Ovary (tissue), 9 donors: ENCODE results near the gene CDKL5. TPM values are rescaled to one million over a fixed set of nuclear protein-coding genes. Genes with fewer than 3 reads are reported as not detected.

Experiments
- DNase-seq, 5 donors: peaks; one replicate each; pipeline ENCODE4 v3.0.0-alpha.2; 2019 to 2020
- H3K27ac ChIP-seq, 2 donors: fragments of 200-600 bp; one replicate each; pipeline versions ENCODE4 v1.5.1 to v1.8.0; 2019 to 2022
- H3K27me3 ChIP-seq: fragments of 200-600 bp; one replicate; pipeline ENCODE4 v1.8.0; 2022
- H3K36me3 ChIP-seq: fragments of 200-600 bp; sonication (generic); one replicate; pipeline ENCODE4 v1.5.1; 2019
- H3K4me1 ChIP-seq: one replicate; pipeline ENCODE4 v1.8.1; 2013; ENCODE audit warnings: mild to moderate bottlenecking, moderate library complexity; ENCODE audit not compliant: insufficient read depth
- H3K4me3 ChIP-seq: fragments of 200-600 bp; sonication (generic); one replicate; pipeline ENCODE4 v1.5.1; 2017
- H3K9me3 ChIP-seq, 2 donors: fragments of 200-600 bp in 1 of 2; sonication (generic) in 1 of 2; one replicate each; pipeline versions ENCODE4 v1.5.1 to v1.8.1; 2013 to 2019; ENCODE audit warnings: mild to moderate bottlenecking in 1 of 2, moderate library complexity in 1 of 2
- EP300 ChIP-seq: sonication (generic); formaldehyde crosslinking; IDR thresholded peaks from one replicate; pipeline ENCODE4 v1.6.1; 2017; ENCODE audit warnings: antibody characterized with exemption
- POLR2A ChIP-seq: fragments of 450-650 bp; IDR thresholded peaks from one replicate; pipeline ENCODE4 v1.6.1; 2017; ENCODE audit warnings: antibody characterized with exemption, mild to moderate bottlenecking, moderate library complexity
- WGBS, 3 donors: extraction: QIAGEN DNeasy Blood & Tissue Kit in 1 of 3; methylation state at CpG; one replicate each; pipeline versions ENCODE4 v1.1.5 to v1.1.7; 2013 to 2017; 5-methylcytosine and 5-hydroxymethylcytosine counted together
- intact Hi-C, 4 donors: fragments of 100-400 bp; cut with DNase I; formaldehyde crosslinking; loops; one replicate each; pipeline versions ENCODE4 v1.11.0 to v1.15.1; 2022 to 2023
- polyA plus RNA-seq, 2 donors: library from polyadenylated mRNA; stranded (reverse); fragments of 200-250 nt in 1 of 2; fragments of 350-450 nt in 1 of 2; fragmentation: Illumina TruSeq in 1 of 2; extraction: RNeasy Lipid Tissue Mini Kit (QIAGEN cat#74804) in 1 of 2; gene quantifications; one replicate each; pipeline ENCODE4 v1.2.3, GENCODE V29; 2013 to 2014
- total RNA-seq, 7 donors: library from RNA; depleted of rRNA in 2 of 7; stranded (reverse); fragments of >200 nt in 2 of 7; fragmentation: NEBNext Ultra II Directional in 3 of 7; extraction: Animal tissue kit (Norgen Biotek cat#: 25700) in 3 of 7; gene quantifications; one replicate each; pipeline versions ENCODE4 v1.1.0 to v1.2.4, GENCODE V29; 2016 to 2023
- TF ChIP-seq, protein P1 (sequence below), 3 donors: fragments of 450-650 bp in 2 of 3; fragments of 200-600 bp in 1 of 3; IDR thresholded peaks; one replicate each; pipeline versions ENCODE4 v1.5.1 to v1.8.0; 2016 to 2022; ENCODE audit warnings: antibody characterized with exemption in 3 of 3, mild to moderate bottlenecking in 1 of 3
- donor health status: DM: no; HTN: no; CAD: no; lungs with moderate emphysema.
- donor health status: DM: no; HTN: no; CAD: no.
- donor health status: Bipolar disorder and iron deficiency.
- donor health status: DM: yes; HTN: yes; CAD: no.
- donor health status: DM: no; HTN: no; CAD: no.
- donor health status: DM: yes; HTN: yes; CAD: no.

Gene CDKL5
- total and polyA plus RNA-seq, 9 donors: 2.6 to 18.5 (median 12.2) TPM

DNA sequence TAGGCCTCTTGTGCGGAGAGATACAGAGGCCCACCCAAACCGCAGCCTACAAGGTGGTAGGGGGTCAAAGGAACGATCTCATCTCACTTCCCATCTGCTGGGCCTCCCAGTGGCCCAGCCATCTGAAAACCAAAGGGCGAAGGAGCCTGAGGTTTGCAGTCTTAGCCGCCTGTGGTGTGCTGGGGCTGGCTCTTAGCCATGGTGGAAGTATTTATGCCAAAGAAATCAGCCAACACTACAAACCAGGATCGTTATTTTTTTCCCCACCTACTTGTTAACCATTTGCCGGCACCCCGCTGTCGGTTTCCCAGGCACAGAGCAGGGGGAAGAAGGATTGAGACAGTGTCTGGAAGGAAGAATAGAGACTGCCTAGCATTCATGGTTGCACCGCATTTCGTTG is 30.9 kb upstream of the CDKL5 start:
- Histone ChIP-seq H3K36me3 (no peaks in the 10 kb centered on the region), H3K9me3 (no peaks in the 10 kb centered on the region), H3K27ac (no peak overlapping the region), H3K4me1 (peaks cover 2% of the 10 kb centered on the region), H3K4me3 (no peak overlapping the region), H3K27me3 (no peaks in the 10 kb centered on the region)
- intact Hi-C loops: loop anchor here in 3 of 4 donors (5.0 to 10.0 kb wide), 3 partner anchors 280 to 940 kb away; partner anchors contain the start of gene RS1 (in 1 of the 3)
- WGBS, 3 donors: 71 to 73% (median 73%) methylated on average over 11 of the region's 11 CpGs
- TF ChIP-seq POLR2A (no peak), EP300 (no peak)
- TF ChIP-seq, protein P1, sequence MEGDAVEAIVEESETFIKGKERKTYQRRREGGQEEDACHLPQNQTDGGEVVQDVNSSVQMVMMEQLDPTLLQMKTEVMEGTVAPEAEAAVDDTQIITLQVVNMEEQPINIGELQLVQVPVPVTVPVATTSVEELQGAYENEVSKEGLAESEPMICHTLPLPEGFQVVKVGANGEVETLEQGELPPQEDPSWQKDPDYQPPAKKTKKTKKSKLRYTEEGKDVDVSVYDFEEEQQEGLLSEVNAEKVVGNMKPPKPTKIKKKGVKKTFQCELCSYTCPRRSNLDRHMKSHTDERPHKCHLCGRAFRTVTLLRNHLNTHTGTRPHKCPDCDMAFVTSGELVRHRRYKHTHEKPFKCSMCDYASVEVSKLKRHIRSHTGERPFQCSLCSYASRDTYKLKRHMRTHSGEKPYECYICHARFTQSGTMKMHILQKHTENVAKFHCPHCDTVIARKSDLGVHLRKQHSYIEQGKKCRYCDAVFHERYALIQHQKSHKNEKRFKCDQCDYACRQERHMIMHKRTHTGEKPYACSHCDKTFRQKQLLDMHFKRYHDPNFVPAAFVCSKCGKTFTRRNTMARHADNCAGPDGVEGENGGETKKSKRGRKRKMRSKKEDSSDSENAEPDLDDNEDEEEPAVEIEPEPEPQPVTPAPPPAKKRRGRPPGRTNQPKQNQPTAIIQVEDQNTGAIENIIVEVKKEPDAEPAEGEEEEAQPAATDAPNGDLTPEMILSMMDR (IDR thresholded peaks at IDR 0.05): no peak
- no peak for DNase-seq

DNA sequence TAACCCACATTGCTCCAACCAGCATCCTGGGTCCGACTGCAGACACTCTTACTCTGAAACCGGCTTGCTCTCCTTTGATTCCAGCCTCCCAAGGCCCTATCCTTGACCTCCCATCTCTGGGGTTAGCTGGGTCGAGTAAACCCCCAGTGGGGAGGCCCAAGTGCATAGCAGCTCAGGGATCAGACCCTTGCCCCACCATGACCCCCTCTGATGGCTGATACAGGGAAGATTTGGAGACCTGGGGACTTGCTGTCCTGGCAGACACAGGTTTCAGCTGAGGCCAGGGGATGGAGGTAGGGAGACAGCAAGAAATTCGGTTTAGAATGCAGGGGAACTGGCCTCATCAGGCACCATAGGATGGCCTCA is 23.6 kb upstream of the CDKL5 start:
- H3K27me3 ChIP-seq: no peaks in the 10 kb centered on the region
- intact Hi-C loops: loop anchor here in 1 of 4 donors (2.0 to 10.0 kb wide), 2 partner anchors 35 to 493 kb away; no protein-coding TSS in a partner anchor

DNA sequence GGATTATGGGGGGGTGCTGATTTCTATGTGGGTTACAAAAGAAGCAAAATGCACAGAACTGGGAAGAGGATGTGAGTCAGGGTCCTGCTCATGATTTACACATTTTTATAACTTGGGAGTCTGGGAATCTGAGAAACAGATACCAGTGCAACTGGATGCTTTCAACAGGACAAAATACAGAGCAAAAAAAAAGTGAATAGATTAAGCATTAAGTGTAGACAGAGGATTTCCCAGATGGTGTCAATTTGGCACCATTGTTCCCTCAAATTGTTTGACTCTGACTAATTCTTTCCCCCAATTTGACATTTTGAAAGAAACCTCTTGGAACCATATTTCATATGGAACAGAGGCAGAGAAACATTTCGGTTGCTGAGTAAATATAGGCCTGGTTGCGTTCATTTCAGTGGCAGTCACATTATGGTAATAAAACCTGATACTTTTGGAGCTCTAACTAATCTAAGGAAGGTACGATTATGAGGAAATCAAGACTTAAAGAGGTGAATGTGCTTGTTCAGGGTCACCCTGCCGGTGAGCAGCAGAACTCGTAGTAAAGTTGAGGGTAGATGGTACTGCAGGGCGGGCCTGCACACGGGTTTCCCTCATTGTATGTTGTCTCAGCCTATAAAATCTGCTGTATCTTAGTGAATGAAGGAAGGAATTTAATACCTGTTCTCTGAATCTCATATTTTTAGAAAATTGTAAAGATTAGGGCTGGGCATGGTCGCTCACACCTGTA is 18.7 kb upstream of the CDKL5 start:
- no peaks in the 10 kb centered on the region for H3K4me1 ChIP-seq
- H3K27ac ChIP-seq: no peak overlapping the region
- intact Hi-C loops: loop anchor here in 1 of 4 donors (10.0 kb wide), 1 partner anchor 488 kb away; no protein-coding TSS in a partner anchor
- 82 to 86% (median 86%) methylated on average over 8 of the region's 8 CpGs for WGBS, 3 donors
- no peak for DNase-seq
- H3K27me3 ChIP-seq: no peaks in the 10 kb centered on the region
- TF ChIP-seq EP300: no peak
- TF ChIP-seq, protein P1 (IDR thresholded peaks at IDR 0.05): no peak
- no peak for TF ChIP-seq POLR2A
- no peak overlapping the region for H3K4me3 ChIP-seq
- no peaks in the 10 kb centered on the region for H3K36me3 ChIP-seq
- no peaks in the 10 kb centered on the region for H3K9me3 ChIP-seq

More for the DNA sequence above, 23.6 kb upstream of the CDKL5 start:
- Histone ChIP-seq H3K9me3 (no peaks in the 10 kb centered on the region), H3K27ac (no peak overlapping the region), H3K4me1 (peaks cover 2% of the 10 kb centered on the region), H3K4me3 (no peak overlapping the region), H3K36me3 (no peaks in the 10 kb centered on the region)
- DNase-seq: no peak
- 53 to 56% (median 55%) methylated on average over 4 of the region's 4 CpGs for WGBS, 3 donors
- TF ChIP-seq, protein P1 (IDR thresholded peaks at IDR 0.05): no peak
- no peak for TF ChIP-seq EP300
- TF ChIP-seq POLR2A: no peak

DNA sequence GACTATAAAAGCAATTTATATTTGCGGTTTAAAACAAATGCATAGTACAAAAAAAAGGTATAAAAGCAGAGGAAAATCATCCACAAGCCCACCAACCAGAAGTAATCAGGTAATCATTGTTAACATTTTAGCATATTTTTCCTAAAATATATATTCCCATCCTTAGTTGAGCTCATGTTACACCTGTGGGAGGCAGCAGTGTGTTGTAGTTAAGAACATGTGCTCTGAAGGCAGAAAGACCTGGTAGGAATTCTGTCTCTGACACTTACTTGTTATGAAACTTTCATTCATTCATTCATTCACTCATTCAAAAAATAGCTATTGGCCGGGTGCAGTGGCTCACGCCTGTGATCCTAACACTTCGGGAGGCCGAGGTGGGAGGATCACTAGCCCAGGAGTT is 15.4 kb upstream of the CDKL5 start:
- H3K9me3 ChIP-seq: no peaks in the 10 kb centered on the region
- no peaks in the 10 kb centered on the region for H3K36me3 ChIP-seq
- no peak for DNase-seq
- 75 to 85% (median 76%) methylated on average over 5 of the region's 5 CpGs for WGBS, 3 donors
- no peaks in the 10 kb centered on the region for H3K27me3 ChIP-seq
- H3K4me1 ChIP-seq: no peaks in the 10 kb centered on the region
- intact Hi-C loops: loop anchor here in 1 of 4 donors (10.0 kb wide), 1 partner anchor 485 kb away; no protein-coding TSS in a partner anchor
- no peak overlapping the region for H3K4me3 ChIP-seq
- TF ChIP-seq POLR2A: no peak
- TF ChIP-seq, protein P1 (IDR thresholded peaks at IDR 0.05): no peak
- TF ChIP-seq EP300: no peak
- H3K27ac ChIP-seq: no peak overlapping the region
